Measurements from ENCODE around the gene RRAGB. TPM values are rescaled to one million over a fixed set of nuclear protein-coding genes. Genes with fewer than 3 reads are reported as not detected.
"Not testable (repeated sequence)": the region's sequence is repeated elsewhere in the genome, so short reads cannot be mapped to it uniquely, and the experiment has no call there.

The RRAGB gene
- total RNA-seq, 2 experiments from 2014 or later: 6.3 to 6.4 TPM

GRCh38 chrX:55702671-55703070 lies 14.9 kb upstream of the RRAGB start:
- ChIA-PET POLR2A (no interaction called here), CTCF (interaction anchor here (1.1 kb wide), 1 partner anchor 15 kb away, joined by 3 read pairs; the partner anchor contains the start of gene RRAGB)
- Mint-ChIP-seq H3K4me3 (no peak overlapping the region), H3K4me1 (ENCODE audit: low read depth) (peaks cover 34% of the 10 kb centered on the region), H3K27me3 (no peaks in the 10 kb centered on the region), H3K36me3 (ENCODE audit: low read depth) (no peaks in the 10 kb centered on the region), H3K9me3 (peaks cover 2% of the 10 kb centered on the region), H3K27ac (no peak overlapping the region)
- no peak for DNase-seq
- no peak for TF ChIP-seq CTCF (IDR thresholded peaks at IDR 0.05)
- ATAC-seq: no peak
- intact Hi-C loops (cut with micrococcal nuclease): no loop called here

GRCh38 chrX:55703436-55703835 lies 14.1 kb upstream of the RRAGB start:
- ATAC-seq; H3K9me3 Mint-ChIP-seq; CTCF ChIA-PET; H3K27me3 Mint-ChIP-seq; H3K36me3 Mint-ChIP-seq (ENCODE audit: low read depth); H3K27ac Mint-ChIP-seq; intact Hi-C loops (cut with micrococcal nuclease); DNase-seq; H3K4me3 Mint-ChIP-seq; POLR2A ChIA-PET: not testable (repeated sequence)
- H3K4me1 Mint-ChIP-seq (ENCODE audit: low read depth): peaks cover 33% of the 10 kb centered on the region

- POLR2A ChIA-PET: interaction anchor here (0.6 kb wide), 1 partner anchor 9 kb away, joined by 3 read pairs; no protein-coding TSS in a partner anchor
- DNase-seq; H3K36me3 Mint-ChIP-seq (ENCODE audit: low read depth); ATAC-seq; H3K27me3 Mint-ChIP-seq; H3K4me3 Mint-ChIP-seq; H3K27ac Mint-ChIP-seq; H3K9me3 Mint-ChIP-seq; CTCF ChIA-PET; intact Hi-C loops (cut with micrococcal nuclease): not testable (repeated sequence)
- H3K4me1 Mint-ChIP-seq (ENCODE audit: low read depth): peaks cover 25% of the 10 kb centered on the region
These were observed 12.5 kb upstream of the RRAGB start for GRCh38 chrX:55705066-55705465.

GRCh38 chrX:55709735-55710134 lies 7.8 kb upstream of the RRAGB start:
- intact Hi-C loops (cut with micrococcal nuclease): no loop called here
- Mint-ChIP-seq H3K4me3 (no peak overlapping the region), H3K27me3 (no peaks in the 10 kb centered on the region), H3K9me3 (peaks cover 6% of the 10 kb centered on the region), H3K4me1 (ENCODE audit: low read depth) (peaks cover 10% of the 10 kb centered on the region), H3K27ac (no peak overlapping the region), H3K36me3 (ENCODE audit: low read depth) (no peaks in the 10 kb centered on the region)
- CTCF ChIA-PET: interaction anchor here (1.3 kb wide), 1 partner anchor 10 kb away, joined by 3 read pairs; no protein-coding TSS in a partner anchor
- no peak for DNase-seq
- TF ChIP-seq CTCF (IDR thresholded peaks at IDR 0.05): no peak
- POLR2A ChIA-PET: no interaction called here
- no peak for ATAC-seq

GRCh38 chrX:55710701-55711100 lies 6.8 kb upstream of the RRAGB start:
- intact Hi-C loops (cut with micrococcal nuclease): no loop called here
- H3K9me3 Mint-ChIP-seq: peaks cover 4% of the 10 kb centered on the region
- H3K4me1 Mint-ChIP-seq (ENCODE audit: low read depth): no peaks in the 10 kb centered on the region
- DNase-seq (no peak), ATAC-seq (no peak)
- no peak for TF ChIP-seq CTCF (IDR thresholded peaks at IDR 0.05)
- H3K4me3 Mint-ChIP-seq: no peak overlapping the region
- ChIA-PET CTCF (interaction anchor here (1.3 kb wide), 1 partner anchor 11 kb away, joined by 3 read pairs; no protein-coding TSS in a partner anchor), POLR2A (no interaction called here)
- no peaks in the 10 kb centered on the region for H3K36me3 Mint-ChIP-seq (ENCODE audit: low read depth)
- no peaks in the 10 kb centered on the region for H3K27me3 Mint-ChIP-seq
- no peak overlapping the region for H3K27ac Mint-ChIP-seq

- no peak overlapping the region for H3K27ac Mint-ChIP-seq
- intact Hi-C loops (cut with micrococcal nuclease): no loop called here
- ATAC-seq: no peak
These were observed 3.9 kb upstream of the RRAGB start for GRCh38 chrX:55713631-55714030.

More at GRCh38 chrX:55713631-55714030, 3.9 kb upstream of the RRAGB start:
- no peaks in the 10 kb centered on the region for H3K27me3 Mint-ChIP-seq
- H3K4me1 Mint-ChIP-seq (ENCODE audit: low read depth): peaks cover 9% of the 10 kb centered on the region
- POLR2A ChIA-PET: interaction anchor here (0.8 kb wide), 1 partner anchor 8 kb away, joined by 3 read pairs; no protein-coding TSS in a partner anchor
- no peak for TF ChIP-seq CTCF (IDR thresholded peaks at IDR 0.05)
- H3K4me3 Mint-ChIP-seq: no peak overlapping the region
- no peak for DNase-seq
- H3K36me3 Mint-ChIP-seq (ENCODE audit: low read depth): no peaks in the 10 kb centered on the region
- CTCF ChIA-PET: no interaction called here
- peaks cover 4% of the 10 kb centered on the region for H3K9me3 Mint-ChIP-seq

All from activated CD8-positive, alpha-beta T cell treated with anti-CD3 and anti-CD28 coated beads for 36 hours (primary cell).